SHP77 (cell line): ENCODE results near the gene KIF16B.
"Not testable (repeated sequence)": the region's sequence is repeated elsewhere in the genome, so short reads cannot be mapped to it uniquely, and the experiment has no call there.

Experiments
- DNase-seq, 2 experiments: peaks; one replicate each; lab custom pipeline; 2025; lab: John Stamatoyannopoulos, UW

The KIF16B gene

GRCh38 chr20:16595376-16595775 lies 22.1 kb upstream of the KIF16B start:
- DNase-seq = no peak

GRCh38 chr20:16590041-16590633 lies 16.9 kb upstream of the KIF16B start:
- no peak for DNase-seq

- DNase-seq = no peak
Measured at GRCh38 chr20:16589623-16590022, 16.4 kb upstream of the KIF16B start.

- no peak for DNase-seq
Measured at GRCh38 chr20:16588241-16588640, 15.0 kb upstream of the KIF16B start.

GRCh38 chr20:16587066-16587465 lies 13.8 kb upstream of the KIF16B start:
- no peak for DNase-seq

- DNase-seq = no peak
Measured at GRCh38 chr20:16583474-16583873, 10.2 kb upstream of the KIF16B start.

- no peak for DNase-seq
Measured at GRCh38 chr20:16581241-16581640, 8.0 kb upstream of the KIF16B start.

GRCh38 chr20:16580620-16581019 lies 7.4 kb upstream of the KIF16B start:
- no peak for DNase-seq

GRCh38 chr20:16580147-16580546 lies 6.9 kb upstream of the KIF16B start:
- no peak for DNase-seq

- peak; percentile 73 to 90 for DNase-seq
Measured at GRCh38 chr20:16576219-16576618, 3.0 kb upstream of the KIF16B start.

- no peak for DNase-seq
Measured at GRCh38 chr20:16575390-16576140, 2.3 kb upstream of the KIF16B start.

- peak; percentile 97 for DNase-seq
Measured at GRCh38 chr20:16574656-16575355, 1.6 kb upstream of the KIF16B start.

GRCh38 chr20:16571333-16571732 lies 1.9 kb downstream of the KIF16B start:
- DNase-seq = no peak

GRCh38 chr20:16569246-16570153 lies 3.7 kb downstream of the KIF16B start:
- no peak for DNase-seq

- no peak for DNase-seq
Measured at GRCh38 chr20:16566080-16566479, 7.2 kb downstream of the KIF16B start.

- DNase-seq = not testable (repeated sequence)
Measured at GRCh38 chr20:16564079-16564478, 9.2 kb downstream of the KIF16B start.

GRCh38 chr20:16563066-16563806 lies 10.0 kb downstream of the KIF16B start:
- DNase-seq = no peak

GRCh38 chr20:16562259-16562658 lies 11.0 kb downstream of the KIF16B start:
- no peak for DNase-seq

GRCh38 chr20:16560661-16561060 lies 12.6 kb downstream of the KIF16B start:
- no peak for DNase-seq

- DNase-seq = no peak
Measured at GRCh38 chr20:16560216-16560615, 13.0 kb downstream of the KIF16B start.

GRCh38 chr20:16556301-16556700 lies 16.9 kb downstream of the KIF16B start:
- DNase-seq = no peak
